Measurements from ENCODE around the gene KIF2C.

GRCh38 chr1:44792736-44793502 lies 53.3 kb downstream of the KIF2C start:
- TF ChIP-seq POLR2A (IDR thresholded peaks at IDR 0.05) (no peak), CTCF (IDR thresholded peaks at IDR 0.05 in 4 of 5, conservative IDR thresholded peaks at IDR 0.05 in 1 of 5) (no peak)

All from gastrocnemius medialis (tissue), 4 donors.